Astrocyte of the cerebellum (primary cell): ENCODE results near the gene GHR.

ENCODE experiments used
- DNase-seq: peaks from one replicate; pipeline ENCODE4 v3.0.0-alpha.2; 2011; ENCODE audit warnings: low read depth
- H3K4me3 ChIP-seq: 2 replicates; pipeline ENCODE4 v1.5.1; 2011; ENCODE audit warnings: mild to moderate bottlenecking, low read depth, low read length, moderate library complexity
- in situ Hi-C: cut with HindIII; loops from 2 replicates; pipeline ENCODE4 v1.10.0; 2017; ENCODE audit warnings: low sequenced_read_pairs
- TF ChIP-seq, protein P1 (sequence below): IDR thresholded peaks from 2 replicates; pipeline ENCODE4 v1.5.1; 2012; ENCODE audit warnings: low read length, low read depth, moderate library complexity, mild to moderate bottlenecking; ENCODE audit errors: missing control alignments

The GHR gene

DNA sequence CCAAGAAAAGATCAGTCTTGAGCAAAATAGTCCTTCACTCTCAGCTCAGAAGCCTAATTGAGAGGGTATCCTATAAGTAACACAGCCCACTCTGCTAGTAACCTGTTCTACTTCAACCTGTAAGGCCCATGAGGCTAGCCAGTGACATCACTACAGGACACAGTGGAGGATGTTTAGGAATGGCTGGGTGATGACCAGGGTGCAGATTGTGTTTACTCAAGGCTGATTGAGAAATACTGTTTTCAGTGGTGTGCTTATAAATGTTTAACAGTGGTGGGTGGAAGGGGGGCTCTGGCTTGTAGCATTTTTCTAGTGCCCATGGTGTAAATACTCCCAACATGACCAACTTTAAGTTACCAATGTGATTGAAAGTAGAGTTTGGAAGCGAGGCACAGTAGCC lies 173.6 kb downstream of the GHR start:
- no peak for DNase-seq
- H3K4me3 ChIP-seq = no peak overlapping the region
- TF ChIP-seq, protein P1, sequence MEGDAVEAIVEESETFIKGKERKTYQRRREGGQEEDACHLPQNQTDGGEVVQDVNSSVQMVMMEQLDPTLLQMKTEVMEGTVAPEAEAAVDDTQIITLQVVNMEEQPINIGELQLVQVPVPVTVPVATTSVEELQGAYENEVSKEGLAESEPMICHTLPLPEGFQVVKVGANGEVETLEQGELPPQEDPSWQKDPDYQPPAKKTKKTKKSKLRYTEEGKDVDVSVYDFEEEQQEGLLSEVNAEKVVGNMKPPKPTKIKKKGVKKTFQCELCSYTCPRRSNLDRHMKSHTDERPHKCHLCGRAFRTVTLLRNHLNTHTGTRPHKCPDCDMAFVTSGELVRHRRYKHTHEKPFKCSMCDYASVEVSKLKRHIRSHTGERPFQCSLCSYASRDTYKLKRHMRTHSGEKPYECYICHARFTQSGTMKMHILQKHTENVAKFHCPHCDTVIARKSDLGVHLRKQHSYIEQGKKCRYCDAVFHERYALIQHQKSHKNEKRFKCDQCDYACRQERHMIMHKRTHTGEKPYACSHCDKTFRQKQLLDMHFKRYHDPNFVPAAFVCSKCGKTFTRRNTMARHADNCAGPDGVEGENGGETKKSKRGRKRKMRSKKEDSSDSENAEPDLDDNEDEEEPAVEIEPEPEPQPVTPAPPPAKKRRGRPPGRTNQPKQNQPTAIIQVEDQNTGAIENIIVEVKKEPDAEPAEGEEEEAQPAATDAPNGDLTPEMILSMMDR = no peak
- in situ Hi-C loops = no loop called here

DNA sequence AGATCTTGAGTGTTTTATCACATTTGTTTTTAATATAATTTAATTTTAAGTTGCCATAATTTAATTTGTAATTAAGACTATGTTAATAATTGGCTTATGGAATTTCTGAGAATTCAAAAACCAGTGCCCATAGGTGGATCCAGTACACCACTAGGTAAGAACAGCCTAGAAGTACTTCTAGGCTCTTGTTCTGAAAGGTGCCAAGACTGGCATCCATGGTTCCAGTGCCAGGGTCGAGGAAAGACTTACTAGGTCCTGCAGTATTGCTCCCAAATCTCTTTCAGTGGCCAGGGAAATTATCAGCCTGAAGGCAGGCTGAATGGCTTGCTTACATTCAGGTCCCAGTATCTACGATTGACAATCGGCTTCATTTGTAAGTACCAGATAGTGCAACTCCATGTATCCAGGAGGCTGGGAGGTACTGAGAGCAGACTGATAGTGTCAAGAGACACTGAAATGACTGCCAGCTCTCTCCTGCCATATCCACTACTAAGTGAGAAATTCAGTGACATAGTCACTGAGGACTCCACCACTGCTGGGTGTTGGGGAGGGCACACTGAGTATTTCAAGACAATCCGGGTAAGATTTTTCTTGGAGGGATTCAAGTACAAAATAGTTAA lies 174.2 kb downstream of the GHR start:
- H3K4me3 ChIP-seq = no peak overlapping the region
- in situ Hi-C loops = no loop called here
- TF ChIP-seq, protein P1 = no peak
- no peak for DNase-seq

DNA sequence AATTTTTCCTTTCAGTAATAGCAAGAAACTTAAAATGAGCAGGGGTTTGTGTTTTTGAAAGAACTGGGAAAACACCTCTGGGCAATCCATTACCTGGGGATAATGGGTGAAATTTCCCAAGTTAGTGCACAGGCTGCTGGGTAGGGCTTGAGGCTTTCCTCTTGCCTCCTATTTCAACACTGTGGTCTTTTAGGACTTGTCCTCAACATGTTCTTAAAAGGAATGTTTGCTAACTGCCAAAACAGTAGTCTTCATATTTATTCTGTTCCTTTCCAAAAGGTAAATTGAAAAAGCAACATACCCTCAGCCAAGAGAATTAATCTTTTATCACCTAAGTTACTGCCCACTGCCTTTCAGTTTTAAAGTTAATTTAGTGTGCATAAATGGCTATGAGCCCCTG lies 175.1 kb downstream of the GHR start:
- no peak overlapping the region for H3K4me3 ChIP-seq
- in situ Hi-C loops = no loop called here
- TF ChIP-seq, protein P1 = no peak
- DNase-seq = no peak

DNA sequence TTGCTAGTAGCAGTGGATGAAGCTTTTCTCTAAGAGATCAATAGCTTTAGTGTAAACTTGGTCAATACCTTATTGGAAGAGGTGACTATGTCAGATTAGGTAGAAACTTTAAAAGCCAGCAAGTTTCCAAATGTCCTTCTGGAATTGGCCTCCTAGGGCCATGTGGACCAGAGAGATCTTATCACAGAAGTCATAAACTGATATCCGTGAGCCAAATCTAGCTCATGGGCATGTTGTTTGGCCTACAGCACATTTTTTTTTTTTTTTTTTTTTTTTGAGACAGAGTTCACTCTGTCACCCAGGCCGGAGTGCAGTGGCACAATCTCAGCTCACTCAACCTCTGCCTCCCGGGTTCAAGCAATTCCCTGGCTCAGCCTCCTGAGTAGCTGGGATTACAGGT lies 175.9 kb downstream of the GHR start:
- no peak for DNase-seq
- no peak overlapping the region for H3K4me3 ChIP-seq
- in situ Hi-C loops = no loop called here
- TF ChIP-seq, protein P1 = no peak

DNA sequence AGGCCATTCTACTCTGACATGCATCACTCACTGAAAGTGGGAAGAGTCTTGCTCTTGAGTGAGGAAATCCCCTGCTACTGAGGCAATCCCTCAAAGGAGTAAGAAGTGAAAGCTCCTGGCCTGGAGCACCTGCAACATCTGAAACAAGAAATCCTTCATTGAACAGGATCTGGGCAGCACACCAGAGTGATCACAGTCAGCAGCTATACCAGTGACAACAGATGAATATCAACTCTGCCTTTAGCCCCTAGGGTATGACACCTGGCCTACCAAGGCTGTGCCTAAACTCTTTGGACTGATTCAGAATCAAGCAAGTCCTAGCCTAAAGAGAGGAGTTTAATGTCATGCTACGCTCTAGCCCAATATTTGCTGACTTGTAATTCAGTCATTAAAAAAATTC lies 177.2 kb downstream of the GHR start:
- TF ChIP-seq, protein P1 = no peak
- H3K4me3 ChIP-seq = no peak overlapping the region
- DNase-seq = no peak
- in situ Hi-C loops = no loop called here

DNA sequence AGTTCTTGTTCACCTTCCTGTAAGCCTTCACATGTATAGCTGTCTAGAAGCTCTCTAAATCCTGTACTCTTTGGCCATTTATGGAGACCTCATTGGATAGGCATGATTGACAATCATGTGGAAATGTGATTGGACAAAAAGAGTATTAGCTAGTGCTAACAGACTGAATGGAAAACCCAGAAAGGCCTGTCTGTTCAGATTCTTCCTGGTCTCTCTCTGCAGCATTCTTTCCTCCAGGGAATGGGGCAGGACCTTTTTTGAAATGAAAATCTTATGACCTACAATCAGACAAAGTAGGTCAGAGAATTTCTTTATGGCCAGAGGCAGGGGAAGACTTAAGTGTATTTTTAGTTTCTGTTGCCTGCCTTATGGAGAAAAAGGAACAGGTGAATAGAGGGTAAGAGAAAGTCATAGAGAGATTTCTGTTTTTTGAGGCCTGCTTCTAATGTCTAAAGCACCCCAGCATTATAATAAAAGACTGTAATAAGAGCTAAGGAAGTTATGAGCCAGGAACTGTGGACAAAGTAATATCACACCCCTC lies 181.0 kb downstream of the GHR start:
- H3K4me3 ChIP-seq = no peak overlapping the region
- DNase-seq = no peak
- in situ Hi-C loops = no loop called here
- TF ChIP-seq, protein P1 = no peak
